Fibroblast of mammary gland (primary cell): ENCODE data around the gene BBX.

Source experiments
- DNase-seq: peaks from one replicate; pipeline ENCODE4 v3.0.0-alpha.2; 2010; ENCODE audit warnings: low read depth
- H3K4me3 ChIP-seq: 2 replicates; pipeline ENCODE4 v1.5.1; 2011; ENCODE audit warnings: low read depth, mild to moderate bottlenecking, low read length, moderate library complexity; ENCODE audit not compliant: control insufficient read depth
- CTCF ChIP-seq: conservative IDR thresholded peaks from 2 replicates; pipeline ENCODE4 v1.5.1; 2011; ENCODE audit warnings: low read depth, low read length, inconsistent platforms; ENCODE audit not compliant: control insufficient read depth, insufficient read depth

BBX gene

GRCh38 chr3:107842940-107843339, 320.2 kb downstream of the BBX start:
- TF ChIP-seq CTCF, result no peak
- no peak for DNase-seq
- no peak overlapping the region for H3K4me3 ChIP-seq

GRCh38 chr3:107845380-107846278, 322.9 kb downstream of the BBX start:
- peak; percentile 6 for DNase-seq
- TF ChIP-seq CTCF, result no peak
- no peak overlapping the region for H3K4me3 ChIP-seq

GRCh38 chr3:107846279-107846852, 323.6 kb downstream of the BBX start:
- TF ChIP-seq CTCF, result peak; percentile 74
- no peak overlapping the region for H3K4me3 ChIP-seq
- peak; percentile 69 for DNase-seq

GRCh38 chr3:107847791-107848190, 325.0 kb downstream of the BBX start:
- TF ChIP-seq CTCF, result no peak
- no peak overlapping the region for H3K4me3 ChIP-seq
- no peak for DNase-seq

- H3K4me3 ChIP-seq, result no peak overlapping the region
- TF ChIP-seq CTCF, result no peak
- DNase-seq, result no peak
Observed at GRCh38 chr3:107848351-107848915, 325.7 kb downstream of the BBX start.

GRCh38 chr3:107850681-107851080, 327.9 kb downstream of the BBX start:
- no peak for DNase-seq
- no peak overlapping the region for H3K4me3 ChIP-seq
- TF ChIP-seq CTCF, result no peak
